Ramos (cell line): ENCODE measurements around the gene TMED5.
"Not testable (repeated sequence)": the region's sequence is repeated elsewhere in the genome, so short reads cannot be mapped to it uniquely, and the experiment has no call there.

ENCODE experiments used
- in situ Hi-C: fragments of 300-500 bp; cut with MboI; formaldehyde crosslinking; loops from one replicate; pipeline ENCODE4 v1.14.3; 2022; ENCODE audit warnings: low sequenced_read_pairs; ENCODE audit not compliant: unreplicated experiment

Gene TMED5

DNA sequence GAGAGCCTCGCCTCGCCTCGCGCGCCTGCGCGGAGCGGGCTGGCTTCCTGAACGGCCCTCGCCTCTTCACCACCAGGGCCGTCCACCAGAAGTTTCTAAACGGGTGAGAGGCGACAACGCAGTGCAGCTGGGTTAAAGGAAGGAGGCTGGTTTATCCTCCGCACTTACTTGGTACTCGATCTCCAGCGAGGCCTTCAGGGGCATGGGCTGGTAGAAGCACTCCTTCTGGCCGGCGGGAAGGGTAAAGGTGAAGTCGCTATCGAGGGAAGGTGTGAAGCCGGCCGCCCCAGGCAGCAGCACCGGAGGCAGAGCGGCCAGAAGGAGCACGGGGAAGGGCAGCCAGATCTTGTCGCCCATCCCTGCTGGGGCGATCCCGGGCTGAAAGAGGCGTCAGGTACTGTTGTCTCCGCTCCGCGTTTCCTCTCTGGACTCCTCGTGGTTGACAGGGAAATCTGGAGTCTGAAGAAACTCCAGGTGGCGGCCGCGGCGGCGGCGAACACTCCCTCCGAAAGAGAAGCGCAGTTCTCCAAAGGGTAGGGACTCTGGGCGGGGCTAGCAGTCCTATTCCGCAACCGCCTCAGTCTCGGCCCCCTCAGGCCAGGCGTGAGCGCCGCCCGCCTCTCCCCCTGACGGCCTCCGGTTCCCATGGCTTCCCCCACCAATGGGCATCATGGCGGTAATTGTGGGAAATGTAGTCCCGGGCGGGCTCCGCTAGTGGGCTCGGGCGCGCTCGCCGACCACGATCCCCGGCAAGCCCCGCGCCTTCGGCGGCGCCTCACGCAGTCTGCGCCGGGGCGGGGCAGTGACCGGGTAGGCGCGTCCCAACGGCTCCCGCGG lies at the start of gene TMED5:
TSS of gene TMED5 (minus strand) at position 528 of the 837 bp plus-strand sequence. CDS start at position 357, 171 bp downstream.
- in situ Hi-C loops: no loop called here

DNA sequence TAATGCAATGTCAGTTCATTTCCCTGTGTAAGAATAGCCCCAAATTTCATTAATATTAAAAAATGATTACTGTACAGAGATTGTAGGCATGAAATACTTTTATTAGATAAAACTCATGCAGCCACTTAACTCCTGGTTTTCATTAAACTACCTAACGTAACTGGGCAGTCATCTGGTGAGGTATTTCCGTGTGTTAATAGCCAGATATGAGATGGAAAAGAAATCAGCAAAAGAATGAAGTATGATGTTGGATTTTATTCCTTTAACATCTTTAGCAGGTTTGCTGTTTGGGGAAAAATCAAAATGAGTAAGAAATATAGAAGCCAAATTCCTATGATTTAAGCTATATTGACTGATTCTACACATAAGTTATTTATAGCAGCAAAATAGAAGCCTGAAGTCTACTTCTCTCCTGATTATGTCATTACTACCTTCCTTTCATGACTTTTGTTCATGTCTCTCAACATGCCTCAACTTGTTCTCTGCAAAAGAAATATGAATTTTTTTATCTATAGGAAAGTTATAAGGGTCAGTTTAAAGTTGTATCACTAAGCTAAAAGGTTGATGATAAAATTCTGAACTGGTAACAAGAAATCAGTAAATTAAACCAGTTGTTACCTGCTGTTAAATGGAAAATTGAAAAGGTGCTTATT lies 42.9 kb upstream of the TMED5 start:
- in situ Hi-C loops: no loop called here

DNA sequence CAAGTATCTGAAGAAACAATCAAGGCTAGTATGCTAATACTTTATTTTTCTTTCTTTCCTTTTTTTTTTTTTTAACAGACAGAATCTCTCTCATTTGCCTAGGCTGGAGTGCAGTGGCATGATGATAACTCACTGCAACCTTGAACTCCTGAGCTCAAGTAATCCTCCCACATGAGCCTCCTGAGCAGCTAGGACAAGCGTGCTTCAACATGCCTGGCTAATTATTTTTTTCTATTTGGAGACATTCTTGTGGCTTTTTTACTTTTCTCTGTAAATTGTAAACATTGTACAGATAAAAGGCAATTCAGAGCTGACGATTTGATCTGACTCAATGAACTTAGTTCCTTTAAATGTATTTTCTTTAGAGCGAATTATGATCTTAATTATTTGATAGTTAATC lies 41.7 kb upstream of the TMED5 start:
- in situ Hi-C loops: no loop called here

DNA sequence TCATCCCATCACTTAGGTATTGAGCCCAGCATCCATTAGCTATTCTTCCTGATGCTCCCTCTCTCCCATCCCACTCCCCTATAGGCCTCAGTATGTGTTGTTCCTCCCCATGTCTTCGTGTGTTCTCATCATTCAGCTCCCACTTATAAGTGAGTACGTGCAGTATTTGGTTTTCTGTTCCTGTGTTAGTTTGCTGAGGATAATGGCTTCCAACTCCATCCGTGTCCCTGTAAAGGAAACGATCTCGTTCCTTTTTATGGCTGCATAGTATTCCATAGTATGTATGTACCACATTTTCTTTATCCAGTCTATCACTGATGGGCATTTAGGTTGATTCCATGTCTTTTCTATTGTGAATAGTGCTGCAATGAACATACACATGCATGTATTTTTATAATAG lies 40.5 kb upstream of the TMED5 start:
- in situ Hi-C loops: not testable (repeated sequence)

DNA sequence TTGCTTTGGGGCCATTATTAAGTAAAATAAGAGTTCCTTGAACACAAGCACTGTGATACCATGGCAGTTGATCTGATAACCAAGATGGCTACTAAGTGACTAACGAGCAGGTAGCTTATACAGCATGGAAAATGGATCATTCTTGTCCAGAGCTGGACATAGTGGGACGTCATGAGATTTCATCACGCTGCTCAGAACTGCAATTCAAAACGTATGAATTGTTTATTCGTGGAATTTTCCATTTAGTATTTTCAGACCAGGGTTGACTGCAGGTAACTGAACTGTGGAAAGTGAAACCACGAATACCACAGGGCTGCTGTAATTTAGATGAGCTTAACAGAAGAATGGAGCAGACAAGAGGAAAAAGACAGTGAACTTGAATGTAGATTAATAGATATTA lies 39.2 kb upstream of the TMED5 start:
- in situ Hi-C loops: no loop called here

DNA sequence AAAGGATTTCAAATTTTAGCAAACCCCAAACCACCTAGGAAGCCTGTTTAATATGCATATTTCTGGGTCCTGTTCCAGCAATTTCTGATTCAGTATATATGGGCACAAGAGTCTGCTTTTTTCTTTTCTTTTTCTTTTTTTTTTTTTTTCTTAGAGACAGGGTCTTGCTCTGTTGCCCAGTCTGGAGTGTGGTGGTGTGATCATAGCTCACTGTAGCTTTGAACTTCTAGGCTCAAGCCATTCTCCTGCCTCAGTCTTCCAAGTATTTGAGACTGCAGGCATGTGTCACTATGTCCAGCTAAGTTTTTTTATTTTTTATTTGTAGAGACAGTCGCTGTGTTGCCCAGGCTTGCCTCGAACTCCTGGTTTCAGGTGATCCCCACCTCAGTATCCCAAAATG lies 35.1 kb upstream of the TMED5 start:
- in situ Hi-C loops: no loop called here

DNA sequence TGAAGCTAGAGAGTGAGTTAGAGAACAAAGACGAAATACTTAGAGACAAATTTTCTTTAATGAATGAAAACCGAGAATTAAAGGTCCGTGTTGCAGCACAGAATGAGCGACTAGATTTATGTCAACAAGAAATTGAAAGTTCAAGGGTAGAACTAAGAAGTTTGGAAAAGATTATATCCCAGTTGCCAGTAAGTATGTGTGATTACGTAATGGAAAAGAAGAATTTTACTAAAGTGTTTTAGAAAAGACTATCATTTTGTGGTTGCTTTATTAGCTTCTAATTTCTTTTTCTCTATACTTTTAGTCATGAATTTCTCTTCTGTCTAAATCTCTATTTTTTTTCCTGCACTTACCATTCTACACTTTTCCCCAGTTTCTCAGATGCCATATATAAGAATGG lies 27.0 kb upstream of the TMED5 start:
- in situ Hi-C loops: no loop called here

DNA sequence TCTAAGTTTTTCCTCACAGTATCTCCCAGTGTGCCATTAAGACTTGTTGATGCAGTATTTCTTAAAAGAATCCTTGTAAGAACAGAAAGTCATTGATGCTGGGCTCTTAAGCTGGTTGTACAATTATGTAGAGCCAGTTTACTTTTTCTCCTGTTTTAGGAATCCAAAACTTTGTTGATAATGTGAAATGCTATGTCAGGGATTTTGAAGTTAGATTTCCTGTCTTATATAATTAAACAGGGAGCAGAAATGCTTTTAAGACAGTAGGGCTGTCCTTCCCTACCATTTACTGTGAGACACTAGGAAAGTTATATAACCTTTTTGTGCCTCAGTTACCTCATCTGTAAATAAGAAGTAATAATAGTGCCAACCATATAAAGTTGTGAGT lies 26.3 kb upstream of the TMED5 start:
- in situ Hi-C loops: no loop called here

DNA sequence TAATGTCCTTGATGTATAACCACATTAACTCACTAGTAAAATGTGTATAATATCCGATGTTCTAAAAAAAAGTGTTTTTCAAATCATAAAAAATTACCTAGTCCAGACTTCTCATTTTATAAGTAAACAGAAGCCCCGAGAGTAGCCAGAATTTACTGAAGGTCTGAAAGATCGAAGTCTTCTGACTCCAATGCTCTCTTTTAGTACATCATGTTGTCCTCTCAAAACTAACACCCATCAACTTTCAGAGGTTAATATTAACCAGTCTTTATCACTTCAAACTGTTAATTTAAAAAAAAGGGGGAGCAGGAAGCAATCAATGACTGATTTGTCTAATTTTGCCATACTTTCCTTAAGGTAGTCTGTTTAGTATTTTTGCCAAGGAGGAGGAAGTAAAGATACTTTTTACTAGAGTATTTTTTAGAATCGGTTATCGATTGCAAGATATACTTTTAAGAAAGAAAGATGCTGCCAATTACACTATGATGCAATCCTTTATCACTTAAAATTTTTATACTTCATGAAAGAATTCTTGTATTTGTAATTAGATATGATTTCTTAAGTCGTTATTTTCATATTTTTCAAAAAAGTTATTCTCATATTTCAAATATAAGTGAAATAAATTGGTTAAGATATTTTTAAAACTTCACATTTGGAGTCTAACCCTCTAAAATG lies 25.8 kb upstream of the TMED5 start:
- in situ Hi-C loops: no loop called here

DNA sequence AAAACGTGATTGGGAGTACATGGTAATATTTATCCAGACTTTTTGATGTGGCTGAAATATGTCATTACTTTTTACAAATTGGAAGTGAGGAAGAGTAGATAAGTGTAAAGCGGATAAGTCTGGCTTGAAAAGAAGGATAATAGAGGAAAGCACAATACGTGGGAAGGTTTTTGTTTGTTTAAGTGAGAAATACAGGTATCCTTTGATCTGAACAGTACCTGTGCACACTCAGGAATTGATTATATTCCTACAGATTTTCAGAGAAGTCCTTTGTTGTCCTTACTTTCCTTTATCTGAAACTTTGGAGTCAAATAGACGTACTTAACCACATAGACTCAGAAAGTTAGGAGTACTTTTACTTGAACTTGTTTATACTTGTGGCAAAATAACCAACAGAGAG lies 20.5 kb upstream of the TMED5 start:
- in situ Hi-C loops: no loop called here

DNA sequence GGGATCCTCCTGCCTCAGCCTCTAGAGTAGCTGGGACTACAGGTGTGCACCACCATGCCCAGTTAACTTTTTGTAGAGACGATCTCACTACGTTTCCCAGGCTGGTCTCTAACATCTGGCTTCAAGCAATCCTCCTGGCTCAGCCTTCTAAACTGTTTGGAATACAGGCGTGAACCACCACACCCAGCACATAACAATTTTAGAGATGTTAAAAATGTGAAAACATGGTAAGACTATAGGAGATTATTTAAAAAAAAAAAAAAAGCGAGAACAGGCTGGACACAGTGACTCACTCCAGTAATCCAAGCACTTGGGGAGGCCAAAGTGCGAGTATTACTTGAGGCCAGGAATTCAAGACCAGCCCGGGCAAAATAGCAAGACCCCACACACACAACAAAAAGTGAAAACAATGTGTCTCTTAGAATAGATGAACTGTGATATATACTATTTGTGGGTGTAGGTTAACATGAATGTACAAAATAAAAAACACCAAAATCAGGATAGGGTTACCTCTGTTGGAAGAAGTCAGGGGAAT lies 19.9 kb upstream of the TMED5 start:
- in situ Hi-C loops: no loop called here

DNA sequence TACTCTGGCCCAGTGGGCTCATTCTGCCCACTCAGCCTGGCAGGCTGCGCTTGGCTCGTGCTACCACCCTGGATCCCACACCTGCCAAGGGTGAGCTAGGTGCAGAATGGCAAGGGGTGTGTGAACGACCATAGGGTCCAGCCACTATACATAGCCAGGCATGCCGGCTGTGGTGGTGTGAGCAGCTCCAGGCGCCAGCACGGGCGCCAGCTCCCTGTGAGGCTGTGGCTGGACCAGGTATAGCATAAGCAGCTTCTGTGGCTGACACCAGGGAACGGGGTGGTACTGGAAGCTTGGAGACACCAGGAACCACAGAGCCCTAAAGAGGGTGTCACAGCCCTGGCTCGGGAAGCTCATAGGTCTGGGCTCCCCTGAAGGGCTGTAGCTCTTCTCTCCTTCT lies 18.9 kb upstream of the TMED5 start:
- in situ Hi-C loops: no loop called here

DNA sequence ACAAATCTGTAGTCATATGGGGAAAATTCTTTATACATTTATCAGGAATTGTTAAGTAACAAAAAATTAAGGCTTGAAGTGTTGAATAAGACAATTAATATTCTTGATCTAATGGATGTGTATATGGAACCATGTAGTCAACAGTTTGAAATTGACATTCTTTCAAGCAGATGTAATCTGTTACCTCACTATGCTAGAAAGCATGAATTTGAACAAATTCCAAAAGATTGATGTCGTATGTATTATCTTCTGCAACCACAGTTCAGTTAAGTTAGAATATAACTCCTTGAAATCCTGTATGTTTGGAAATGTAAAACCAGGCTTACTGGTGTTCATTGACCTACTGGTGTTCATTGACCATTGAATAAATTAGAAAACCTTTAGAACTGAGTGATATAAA lies 16.4 kb upstream of the TMED5 start:
- in situ Hi-C loops: no loop called here

DNA sequence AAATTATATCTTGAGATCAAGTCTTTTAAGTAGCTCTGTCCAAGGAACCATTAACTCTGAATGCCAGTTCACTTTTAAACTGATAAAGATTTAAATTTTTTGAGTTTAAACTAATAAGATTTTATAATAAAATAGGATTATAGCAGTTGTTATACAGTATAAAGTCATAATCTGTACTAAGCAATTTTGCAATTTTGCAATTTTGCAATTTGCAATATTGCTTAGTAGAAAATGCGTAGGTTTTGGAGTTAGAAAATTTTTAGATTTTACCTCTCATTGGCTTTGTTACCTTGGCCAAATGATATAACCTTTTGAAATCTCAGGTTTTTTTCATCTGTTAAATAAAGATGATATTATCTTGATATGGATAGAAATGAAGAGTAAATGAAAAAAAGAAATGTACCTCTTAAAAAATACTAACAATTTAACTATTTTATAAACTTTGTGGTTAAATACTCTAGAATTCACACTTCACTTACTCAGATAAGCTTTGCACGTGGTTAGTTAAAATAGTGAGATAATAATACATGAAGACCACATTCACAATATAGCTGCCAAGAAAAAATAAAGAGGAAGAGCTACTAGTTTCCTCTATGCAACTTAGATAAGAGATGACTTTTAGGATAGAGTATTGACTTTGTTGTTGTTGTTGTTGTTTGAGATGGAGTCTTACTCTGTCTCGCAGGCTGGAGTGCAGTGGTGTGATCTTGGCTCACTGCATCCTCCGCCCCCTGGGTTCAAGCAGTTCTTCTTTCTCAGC lies 14.2 kb upstream of the TMED5 start:
- in situ Hi-C loops: no loop called here

DNA sequence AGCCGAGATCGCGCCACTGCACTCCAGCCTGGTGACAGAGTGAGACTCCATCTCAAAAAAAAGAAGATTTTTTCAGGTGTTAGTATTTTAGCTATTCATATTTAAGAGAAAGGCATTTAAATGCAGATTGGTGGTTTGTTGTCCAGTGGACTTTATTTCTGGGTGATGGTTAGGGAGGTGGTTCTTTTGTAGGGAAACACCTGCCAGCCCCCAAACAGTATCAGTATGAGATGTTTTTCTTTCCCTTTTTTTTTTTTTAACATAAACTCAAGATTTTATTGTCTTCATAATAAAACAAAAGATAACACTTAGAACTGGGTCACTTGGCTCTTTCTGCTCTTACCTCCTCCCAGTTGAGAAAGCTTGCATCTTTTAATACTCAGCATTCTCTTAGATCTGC lies 10.2 kb upstream of the TMED5 start:
- in situ Hi-C loops: no loop called here

DNA sequence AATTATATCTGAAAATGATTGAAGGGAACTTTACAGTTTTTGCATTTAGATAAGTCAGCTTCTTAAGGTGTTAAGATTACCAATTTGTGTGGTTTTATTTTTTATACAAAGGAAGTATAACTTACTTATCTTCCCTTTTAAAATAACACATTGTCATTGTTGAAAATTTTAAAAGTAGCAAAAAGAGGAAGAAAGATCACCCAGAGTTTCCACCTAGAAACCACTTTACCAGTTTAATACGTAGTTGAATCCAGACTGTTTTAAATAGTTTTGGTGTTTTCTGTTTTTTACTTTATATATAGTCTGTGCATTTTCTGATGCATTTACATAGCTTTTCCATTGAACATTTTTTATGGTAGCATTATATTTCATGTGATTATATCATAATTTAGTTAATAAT lies 6.5 kb upstream of the TMED5 start:
- in situ Hi-C loops: no loop called here

DNA sequence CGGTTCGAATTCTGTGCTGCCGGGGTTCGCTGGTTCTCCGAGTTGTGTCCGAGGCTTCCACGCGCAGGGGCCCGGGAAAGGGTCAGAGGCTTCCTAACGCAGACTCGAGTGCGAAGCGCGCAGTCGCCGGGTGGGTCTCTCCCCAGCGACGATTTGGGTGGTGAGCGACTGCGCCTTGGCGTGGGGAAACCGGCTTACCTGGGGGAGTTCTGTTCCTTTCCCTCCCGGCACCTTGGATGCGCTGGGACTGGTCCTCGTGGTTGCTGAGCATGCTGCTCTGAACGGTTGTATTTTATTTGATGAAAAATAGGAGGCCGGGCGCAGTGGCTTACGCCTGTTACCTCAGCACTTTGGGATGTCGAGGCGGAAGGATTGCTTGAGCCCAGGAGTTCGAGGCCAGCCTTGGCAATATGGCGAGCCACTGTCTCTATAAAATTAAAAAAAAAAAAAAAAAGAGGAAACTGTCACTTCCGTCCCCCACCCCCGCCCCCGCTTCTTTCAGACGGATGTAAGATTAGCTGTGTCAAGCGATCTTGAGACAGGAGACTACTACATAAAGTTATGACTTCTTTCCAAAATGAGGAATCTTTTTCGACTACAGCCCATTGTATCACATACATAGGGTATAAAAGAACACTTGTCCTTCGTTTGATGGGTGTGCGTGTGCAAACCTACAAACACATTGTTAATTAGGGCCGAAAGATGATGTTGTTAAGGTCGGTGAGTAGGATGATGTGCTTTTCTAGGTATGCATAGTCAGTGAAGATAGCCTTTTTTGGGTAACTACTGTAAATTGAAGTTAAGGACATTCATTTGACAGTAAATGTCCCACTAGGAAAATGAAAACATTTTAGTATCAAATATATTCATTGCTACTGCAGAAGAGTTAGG lies 755 bp upstream of the TMED5 start, which contains the start of gene CCDC18:
TSS of gene CCDC18 (plus strand) at position 2 of the 891 bp plus-strand sequence. CDS start 2,638 bp downstream, outside the sequence.
- in situ Hi-C loops: no loop called here

DNA sequence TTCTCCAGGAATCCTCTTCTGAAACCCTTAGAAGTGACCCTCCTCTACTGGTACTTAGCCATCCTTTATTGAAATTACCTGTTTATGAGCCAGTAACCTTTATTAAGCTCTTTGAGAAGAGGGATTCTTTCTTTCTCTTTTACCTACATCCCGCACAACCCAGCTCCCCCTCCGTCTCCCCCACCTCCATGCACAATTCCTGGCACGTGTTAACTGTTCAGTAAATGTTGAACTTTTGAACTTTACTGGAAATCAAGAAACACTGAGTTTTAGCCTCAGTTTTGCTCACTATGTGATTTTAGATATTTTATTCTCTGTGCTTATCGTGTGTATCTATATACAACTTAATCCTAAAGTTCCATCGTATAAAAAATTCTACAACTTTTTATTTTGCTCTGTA lies 1.8 kb downstream of the TMED5 start:
- in situ Hi-C loops: no loop called here

DNA sequence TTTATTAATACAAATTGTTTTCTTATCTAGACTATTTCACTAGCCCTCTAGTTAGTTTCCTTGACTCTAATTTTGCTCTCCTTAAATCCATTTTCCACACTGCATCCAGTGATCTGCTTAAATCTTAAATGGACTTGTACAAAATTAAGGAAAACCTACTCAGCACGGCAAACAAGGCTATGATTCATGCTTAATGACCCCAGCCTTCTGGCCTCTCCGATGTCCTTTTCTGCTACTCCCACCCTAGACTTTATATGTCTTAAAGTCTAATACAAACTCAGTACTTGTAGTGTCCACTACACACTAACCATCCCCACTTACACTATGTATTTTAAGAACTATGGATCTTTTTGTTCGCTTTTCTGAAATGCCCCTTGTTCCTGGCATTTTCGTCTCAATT lies 2.2 kb downstream of the TMED5 start:
- in situ Hi-C loops: no loop called here
